ENCODE results near the gene SLC35G1. TPM values are rescaled to one million over a fixed set of nuclear protein-coding genes. Genes with fewer than 3 reads are reported as not detected.

Gene SLC35G1
- total RNA-seq, 1 experiment from 2014 or later: 5.1 TPM

GRCh38 chr10:93871671-93872204 lies 22.0 kb upstream of the SLC35G1 start:
- ATAC-seq (no peak), DNase-seq (ENCODE audit: low spot score) (no peak)
- Mint-ChIP-seq H3K4me1 (peaks cover 14% of the 10 kb centered on the region), H3K9me3 (no peaks in the 10 kb centered on the region), H3K36me3 (no peaks in the 10 kb centered on the region), H3K27me3 (ENCODE audit: low read depth) (peaks cover 37% of the 10 kb centered on the region), H3K4me3 (no peak overlapping the region), H3K27ac (no peak overlapping the region)
- TF ChIP-seq, protein P1, sequence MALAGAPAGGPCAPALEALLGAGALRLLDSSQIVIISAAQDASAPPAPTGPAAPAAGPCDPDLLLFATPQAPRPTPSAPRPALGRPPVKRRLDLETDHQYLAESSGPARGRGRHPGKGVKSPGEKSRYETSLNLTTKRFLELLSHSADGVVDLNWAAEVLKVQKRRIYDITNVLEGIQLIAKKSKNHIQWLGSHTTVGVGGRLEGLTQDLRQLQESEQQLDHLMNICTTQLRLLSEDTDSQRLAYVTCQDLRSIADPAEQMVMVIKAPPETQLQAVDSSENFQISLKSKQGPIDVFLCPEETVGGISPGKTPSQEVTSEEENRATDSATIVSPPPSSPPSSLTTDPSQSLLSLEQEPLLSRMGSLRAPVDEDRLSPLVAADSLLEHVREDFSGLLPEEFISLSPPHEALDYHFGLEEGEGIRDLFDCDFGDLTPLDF (CRISPR knock-in tag; IDR thresholded peaks at IDR 0.05): no peak
- TF ChIP-seq ATF1 (CRISPR knock-in tag; IDR thresholded peaks at IDR 0.05) (no peak), NR1H2 (CRISPR knock-in tag; IDR thresholded peaks at IDR 0.05) (no peak), STAT6 (CRISPR knock-in tag; conservative IDR thresholded peaks at IDR 0.05; ENCODE audit: low read depth) (no peak)
- TF ChIP-seq, protein P2, sequence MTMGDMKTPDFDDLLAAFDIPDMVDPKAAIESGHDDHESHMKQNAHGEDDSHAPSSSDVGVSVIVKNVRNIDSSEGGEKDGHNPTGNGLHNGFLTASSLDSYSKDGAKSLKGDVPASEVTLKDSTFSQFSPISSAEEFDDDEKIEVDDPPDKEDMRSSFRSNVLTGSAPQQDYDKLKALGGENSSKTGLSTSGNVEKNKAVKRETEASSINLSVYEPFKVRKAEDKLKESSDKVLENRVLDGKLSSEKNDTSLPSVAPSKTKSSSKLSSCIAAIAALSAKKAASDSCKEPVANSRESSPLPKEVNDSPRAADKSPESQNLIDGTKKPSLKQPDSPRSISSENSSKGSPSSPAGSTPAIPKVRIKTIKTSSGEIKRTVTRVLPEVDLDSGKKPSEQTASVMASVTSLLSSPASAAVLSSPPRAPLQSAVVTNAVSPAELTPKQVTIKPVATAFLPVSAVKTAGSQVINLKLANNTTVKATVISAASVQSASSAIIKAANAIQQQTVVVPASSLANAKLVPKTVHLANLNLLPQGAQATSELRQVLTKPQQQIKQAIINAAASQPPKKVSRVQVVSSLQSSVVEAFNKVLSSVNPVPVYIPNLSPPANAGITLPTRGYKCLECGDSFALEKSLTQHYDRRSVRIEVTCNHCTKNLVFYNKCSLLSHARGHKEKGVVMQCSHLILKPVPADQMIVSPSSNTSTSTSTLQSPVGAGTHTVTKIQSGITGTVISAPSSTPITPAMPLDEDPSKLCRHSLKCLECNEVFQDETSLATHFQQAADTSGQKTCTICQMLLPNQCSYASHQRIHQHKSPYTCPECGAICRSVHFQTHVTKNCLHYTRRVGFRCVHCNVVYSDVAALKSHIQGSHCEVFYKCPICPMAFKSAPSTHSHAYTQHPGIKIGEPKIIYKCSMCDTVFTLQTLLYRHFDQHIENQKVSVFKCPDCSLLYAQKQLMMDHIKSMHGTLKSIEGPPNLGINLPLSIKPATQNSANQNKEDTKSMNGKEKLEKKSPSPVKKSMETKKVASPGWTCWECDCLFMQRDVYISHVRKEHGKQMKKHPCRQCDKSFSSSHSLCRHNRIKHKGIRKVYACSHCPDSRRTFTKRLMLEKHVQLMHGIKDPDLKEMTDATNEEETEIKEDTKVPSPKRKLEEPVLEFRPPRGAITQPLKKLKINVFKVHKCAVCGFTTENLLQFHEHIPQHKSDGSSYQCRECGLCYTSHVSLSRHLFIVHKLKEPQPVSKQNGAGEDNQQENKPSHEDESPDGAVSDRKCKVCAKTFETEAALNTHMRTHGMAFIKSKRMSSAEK (CRISPR knock-in tag; IDR thresholded peaks at IDR 0.05; ENCODE audit: borderline replicate concordance): no peak
- ChIA-PET CTCF (interaction anchor here (1.6 kb wide), 1 partner anchor 50 kb away, joined by 6 read pairs; no protein-coding TSS in a partner anchor), POLR2A (interaction anchor here (0.6 kb wide), 1 partner anchor 110 kb away, joined by 3 read pairs; no protein-coding TSS in a partner anchor)

- ChIA-PET POLR2A (no interaction called here), CTCF (no interaction called here)
- H3K4me1 Mint-ChIP-seq: peaks cover 14% of the 10 kb centered on the region
- DNase-seq (ENCODE audit: low spot score) (no peak), ATAC-seq (no peak)
- no peaks in the 10 kb centered on the region for H3K9me3 Mint-ChIP-seq
- no peak overlapping the region for H3K27ac Mint-ChIP-seq
- H3K36me3 Mint-ChIP-seq: no peaks in the 10 kb centered on the region
- peaks cover 30% of the 10 kb centered on the region for H3K27me3 Mint-ChIP-seq (ENCODE audit: low read depth)
- H3K4me3 Mint-ChIP-seq: no peak overlapping the region
- TF ChIP-seq JUN (CRISPR knock-in tag; IDR thresholded peaks at IDR 0.05): no peak
- no peak for TF ChIP-seq NFE2L1 (CRISPR knock-in tag; IDR thresholded peaks at IDR 0.05)
- TF ChIP-seq NR2C2 (CRISPR knock-in tag; IDR thresholded peaks at IDR 0.05): no peak
- TF ChIP-seq, protein P3, sequence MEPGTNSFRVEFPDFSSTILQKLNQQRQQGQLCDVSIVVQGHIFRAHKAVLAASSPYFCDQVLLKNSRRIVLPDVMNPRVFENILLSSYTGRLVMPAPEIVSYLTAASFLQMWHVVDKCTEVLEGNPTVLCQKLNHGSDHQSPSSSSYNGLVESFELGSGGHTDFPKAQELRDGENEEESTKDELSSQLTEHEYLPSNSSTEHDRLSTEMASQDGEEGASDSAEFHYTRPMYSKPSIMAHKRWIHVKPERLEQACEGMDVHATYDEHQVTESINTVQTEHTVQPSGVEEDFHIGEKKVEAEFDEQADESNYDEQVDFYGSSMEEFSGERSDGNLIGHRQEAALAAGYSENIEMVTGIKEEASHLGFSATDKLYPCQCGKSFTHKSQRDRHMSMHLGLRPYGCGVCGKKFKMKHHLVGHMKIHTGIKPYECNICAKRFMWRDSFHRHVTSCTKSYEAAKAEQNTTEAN (CRISPR knock-in tag; IDR thresholded peaks at IDR 0.05): no peak
- TF ChIP-seq PRRX2 (CRISPR knock-in tag; IDR thresholded peaks at IDR 0.05): no peak
- TF ChIP-seq ELF4 (CRISPR knock-in tag; IDR thresholded peaks at IDR 0.05; ENCODE audit: low read depth): no peak
- TF ChIP-seq, protein P1 (CRISPR knock-in tag; IDR thresholded peaks at IDR 0.05): no peak
- TF ChIP-seq, protein P4, sequence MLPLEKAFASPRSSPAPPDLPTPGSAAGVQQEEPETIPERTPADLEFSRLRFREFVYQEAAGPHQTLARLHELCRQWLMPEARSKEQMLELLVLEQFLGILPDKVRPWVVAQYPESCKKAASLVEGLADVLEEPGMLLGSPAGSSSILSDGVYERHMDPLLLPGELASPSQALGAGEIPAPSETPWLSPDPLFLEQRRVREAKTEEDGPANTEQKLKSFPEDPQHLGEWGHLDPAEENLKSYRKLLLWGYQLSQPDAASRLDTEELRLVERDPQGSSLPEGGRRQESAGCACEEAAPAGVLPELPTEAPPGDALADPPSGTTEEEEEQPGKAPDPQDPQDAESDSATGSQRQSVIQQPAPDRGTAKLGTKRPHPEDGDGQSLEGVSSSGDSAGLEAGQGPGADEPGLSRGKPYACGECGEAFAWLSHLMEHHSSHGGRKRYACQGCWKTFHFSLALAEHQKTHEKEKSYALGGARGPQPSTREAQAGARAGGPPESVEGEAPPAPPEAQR (CRISPR knock-in tag; IDR thresholded peaks at IDR 0.05): no peak
- TF ChIP-seq NFATC4 (CRISPR knock-in tag; IDR thresholded peaks at IDR 0.05): no peak
- no peak for TF ChIP-seq GTF2I (CRISPR knock-in tag; conservative IDR thresholded peaks at IDR 0.05)
- TF ChIP-seq, protein P2 (CRISPR knock-in tag; IDR thresholded peaks at IDR 0.05; ENCODE audit: borderline replicate concordance): no peak
These were observed 21.2 kb upstream of the SLC35G1 start for GRCh38 chr10:93872375-93873158.

All from WTC11 (cell line).